RWPE2 (cell line): Measurements from ENCODE around the gene PTP4A1.

Experiments used
- ATAC-seq: fragments of 200-7000 bp; cut with Tn5 transposase; 3 replicates; pipeline ENCODE4 v1.9.1; 2021; ENCODE audit warnings: low read depth
- DNase-seq: peaks from one replicate; pipeline ENCODE4 v3.0.0-alpha.2; 2020; ENCODE audit warnings: low spot score
- H3K27ac ChIP-seq: fragments of 450-650 bp; 2 replicates; pipeline ENCODE4 v1.5.1; 2017; ENCODE audit warnings: mild to moderate bottlenecking; ENCODE audit not compliant: poor library complexity, severe bottlenecking
- H3K27me3 ChIP-seq: fragments of 250-450 bp; sonication (Bioruptor Pico); 2 replicates; pipeline ENCODE4 v1.5.1; 2021; ENCODE audit warnings: mild to moderate bottlenecking, moderate library complexity; ENCODE audit not compliant: insufficient read depth, poor library complexity, severe bottlenecking
- H3K36me3 ChIP-seq: fragments of 250-450 bp; sonication (Bioruptor Pico); 2 replicates; pipeline ENCODE4 v1.5.1; 2020; ENCODE audit warnings: low read depth, mild to moderate bottlenecking, moderate library complexity
- H3K4me1 ChIP-seq: fragments of 250-450 bp; sonication (Bioruptor Pico); 2 replicates; pipeline ENCODE4 v1.5.1; 2021; ENCODE audit warnings: mild to moderate bottlenecking, moderate library complexity; ENCODE audit not compliant: insufficient read depth, poor library complexity, severe bottlenecking
- H3K4me3 ChIP-seq: fragments of 250-450 bp; sonication (Bioruptor Pico); 2 replicates; pipeline ENCODE4 v1.5.1; 2021; ENCODE audit warnings: mild to moderate bottlenecking, moderate library complexity; ENCODE audit not compliant: severe bottlenecking
- H3K9me3 ChIP-seq: fragments of 250-450 bp; sonication (Bioruptor Pico); 2 replicates; pipeline ENCODE4 v1.5.1; 2021; ENCODE audit warnings: mild to moderate bottlenecking, moderate library complexity; ENCODE audit not compliant: severe bottlenecking
- TF ChIP-seq, protein P1 (sequence below): fragments of 450-650 bp; IDR thresholded peaks from one replicate; pipeline ENCODE4 v1.5.1; 2017; ENCODE audit warnings: mild to moderate bottlenecking, moderate library complexity; ENCODE audit not compliant: poor library complexity, severe bottlenecking

The PTP4A1 gene

DNA sequence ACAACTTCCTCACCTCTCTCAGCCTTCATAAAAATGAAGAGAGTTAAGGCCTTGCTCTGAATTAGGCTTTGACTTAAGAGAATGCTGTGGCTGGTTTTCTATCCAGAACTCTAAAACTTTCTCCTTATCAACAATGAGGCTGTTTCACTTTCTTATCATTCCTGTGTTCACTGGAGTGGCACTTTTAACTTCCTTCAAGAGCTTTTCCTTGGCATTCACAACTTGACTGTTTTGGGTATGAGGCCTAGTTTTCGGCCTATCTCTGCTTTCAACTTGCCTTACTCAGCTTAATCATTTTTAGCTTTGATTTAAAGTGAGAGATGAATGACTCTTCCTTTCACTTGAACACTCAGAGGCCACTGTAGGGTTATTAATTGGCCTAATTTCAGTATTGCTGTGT lies 4.3 kb upstream of the PTP4A1 start:
- DNase-seq: no peak
- ATAC-seq: no peak
- no peak overlapping the region for H3K4me3 ChIP-seq

DNA sequence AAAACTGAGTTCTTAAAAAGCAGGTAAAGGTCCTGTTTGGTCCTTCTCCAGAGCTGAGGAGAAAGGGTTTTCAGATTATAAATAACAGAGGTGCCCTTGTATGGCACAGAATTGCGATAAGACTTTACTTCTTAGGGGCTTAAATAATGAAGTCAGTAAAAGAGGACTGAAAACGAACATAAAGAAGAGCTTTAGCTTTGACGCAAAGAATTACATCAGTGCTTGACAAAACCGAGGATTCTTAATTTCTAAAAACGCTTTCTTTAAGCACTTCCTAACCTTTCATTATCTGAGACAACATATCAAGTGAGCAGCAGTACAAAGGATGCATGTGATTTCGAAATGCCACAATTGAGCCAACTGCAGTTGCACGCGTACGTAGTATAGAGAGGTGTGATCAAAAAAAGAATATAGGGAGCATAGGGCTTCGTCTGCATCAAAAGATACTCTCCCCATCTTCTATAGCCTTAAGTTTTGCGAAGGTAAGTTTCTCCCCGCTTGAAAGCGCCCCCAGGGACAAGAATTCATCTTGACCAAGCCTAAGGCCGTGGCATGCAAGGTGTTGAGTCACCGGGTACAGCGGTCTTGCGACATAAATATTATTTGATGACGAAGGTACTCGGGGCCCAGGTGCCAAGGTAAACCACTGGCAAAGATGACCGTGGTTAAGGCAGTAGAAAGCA lies 778 bp upstream of the PTP4A1 start:
- DNase-seq (peak; percentile 90), ATAC-seq (peak; percentile 57)
- H3K9me3 ChIP-seq: no peaks in the 10 kb centered on the region
- TF ChIP-seq, protein P1, sequence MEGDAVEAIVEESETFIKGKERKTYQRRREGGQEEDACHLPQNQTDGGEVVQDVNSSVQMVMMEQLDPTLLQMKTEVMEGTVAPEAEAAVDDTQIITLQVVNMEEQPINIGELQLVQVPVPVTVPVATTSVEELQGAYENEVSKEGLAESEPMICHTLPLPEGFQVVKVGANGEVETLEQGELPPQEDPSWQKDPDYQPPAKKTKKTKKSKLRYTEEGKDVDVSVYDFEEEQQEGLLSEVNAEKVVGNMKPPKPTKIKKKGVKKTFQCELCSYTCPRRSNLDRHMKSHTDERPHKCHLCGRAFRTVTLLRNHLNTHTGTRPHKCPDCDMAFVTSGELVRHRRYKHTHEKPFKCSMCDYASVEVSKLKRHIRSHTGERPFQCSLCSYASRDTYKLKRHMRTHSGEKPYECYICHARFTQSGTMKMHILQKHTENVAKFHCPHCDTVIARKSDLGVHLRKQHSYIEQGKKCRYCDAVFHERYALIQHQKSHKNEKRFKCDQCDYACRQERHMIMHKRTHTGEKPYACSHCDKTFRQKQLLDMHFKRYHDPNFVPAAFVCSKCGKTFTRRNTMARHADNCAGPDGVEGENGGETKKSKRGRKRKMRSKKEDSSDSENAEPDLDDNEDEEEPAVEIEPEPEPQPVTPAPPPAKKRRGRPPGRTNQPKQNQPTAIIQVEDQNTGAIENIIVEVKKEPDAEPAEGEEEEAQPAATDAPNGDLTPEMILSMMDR: peak; percentile 39
- peaks cover 22% of the 10 kb centered on the region for H3K4me1 ChIP-seq
- H3K4me3 ChIP-seq: peak overlapping the region; percentile 76
- peak overlapping the region; percentile 97 for H3K27ac ChIP-seq
- H3K27me3 ChIP-seq: no peaks in the 10 kb centered on the region
- H3K36me3 ChIP-seq: peaks cover 41% of the 10 kb centered on the region

More for the DNA sequence above, 4.3 kb upstream of the PTP4A1 start:
- Histone ChIP-seq H3K4me1 (peaks cover 43% of the 10 kb centered on the region), H3K27me3 (no peaks in the 10 kb centered on the region), H3K36me3 (peaks cover 5% of the 10 kb centered on the region), H3K9me3 (no peaks in the 10 kb centered on the region), H3K27ac (no peak overlapping the region)
- TF ChIP-seq, protein P1: no peak

DNA sequence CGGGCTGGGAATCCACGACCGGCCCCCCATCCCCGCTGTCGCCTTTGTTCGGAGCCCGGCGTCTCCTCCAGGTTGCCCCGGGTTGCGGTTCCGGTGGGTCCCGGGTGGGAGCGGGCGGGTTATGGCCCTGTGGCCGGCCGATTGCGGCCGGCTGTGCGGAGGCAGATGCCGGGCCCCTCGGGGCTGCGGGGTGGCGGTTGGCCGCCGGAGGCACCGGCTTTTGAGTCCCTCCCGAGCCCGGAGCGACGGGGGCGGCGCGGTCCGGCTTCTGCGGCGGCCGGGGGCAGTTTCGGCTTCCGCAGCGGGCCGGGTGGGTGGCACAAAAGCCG lies 431 bp downstream of the PTP4A1 start:
- Histone ChIP-seq H3K4me3 (peak overlapping the region; percentile 76), H3K9me3 (no peaks in the 10 kb centered on the region), H3K27ac (peak overlapping the region; percentile 97), H3K4me1 (peaks cover 25% of the 10 kb centered on the region), H3K27me3 (no peaks in the 10 kb centered on the region), H3K36me3 (peaks cover 53% of the 10 kb centered on the region)
- no peak for DNase-seq
- TF ChIP-seq, protein P1: no peak
- no peak for ATAC-seq

DNA sequence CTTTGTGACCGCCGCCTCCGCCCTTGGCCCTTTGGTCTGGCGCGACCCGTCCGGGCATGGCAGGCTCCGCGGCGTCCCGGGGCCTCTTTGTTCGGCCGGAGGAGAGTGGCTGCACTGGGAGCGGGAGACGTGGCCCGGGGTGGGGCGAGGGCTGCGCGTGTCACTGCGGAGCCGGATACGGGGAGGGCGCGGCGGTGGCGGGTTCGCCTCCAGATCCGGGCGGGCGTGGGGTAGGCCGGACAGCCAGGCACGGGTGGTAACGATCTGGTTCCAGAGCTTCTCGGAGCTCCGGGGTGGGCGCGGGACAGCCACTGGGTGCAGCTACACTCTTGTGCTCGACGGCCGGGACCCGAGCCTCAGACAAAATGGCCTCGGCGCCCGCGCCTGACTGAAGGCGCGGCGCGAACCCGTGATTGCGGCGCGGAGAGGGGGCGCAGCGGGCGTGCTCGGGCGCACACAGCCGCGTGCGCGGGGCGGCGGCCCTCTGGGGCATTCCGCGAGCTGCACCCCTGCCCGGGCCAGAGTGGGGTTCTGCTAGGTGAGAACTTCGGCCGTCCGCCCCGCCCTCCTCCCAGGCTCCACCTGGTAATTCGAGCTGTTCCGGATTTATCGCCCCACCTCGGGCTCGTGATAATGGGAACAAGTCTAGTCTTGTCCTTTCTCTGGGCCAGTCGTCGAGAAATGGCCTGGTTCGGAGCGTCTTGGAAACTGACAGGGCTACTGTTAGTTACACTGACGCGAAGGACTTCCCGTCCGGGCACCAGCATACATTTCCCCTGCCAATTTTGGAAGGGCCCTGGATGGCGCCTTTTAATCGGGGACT lies 1.0 kb downstream of the PTP4A1 start:
- H3K27ac ChIP-seq: peak overlapping the region; percentile 97
- ATAC-seq (peak; percentile 65), DNase-seq (peak; percentile 95)
- H3K4me1 ChIP-seq: peaks cover 25% of the 10 kb centered on the region
- TF ChIP-seq, protein P1: no peak
- peaks cover 59% of the 10 kb centered on the region for H3K36me3 ChIP-seq
- H3K27me3 ChIP-seq: no peaks in the 10 kb centered on the region
- no peaks in the 10 kb centered on the region for H3K9me3 ChIP-seq
- peak overlapping the region; percentile 76 for H3K4me3 ChIP-seq
